ENCODE data around the gene ZNF205.
"Not testable (repeated sequence)": the region's sequence is repeated elsewhere in the genome, so short reads cannot be mapped to it uniquely, and the experiment has no call there.

Gene ZNF205

GRCh38 chr16:3112058-3112880 is at the start of gene ZNF205:
ZNF205 (plus strand) TSS chr16:3112586; CDS start chr16:3113431, 845 bp downstream.
- DNase-seq (ENCODE audit: low read depth) = peak; percentile 78
- peak within 1 kb of the TSS; percentile 90 for H3K4me3 ChIP-seq (replicated peaks; ENCODE audit: low read depth, low read length)
- no peak for TF ChIP-seq CTCF (IDR thresholded peaks at IDR 0.05; ENCODE audit: low read length, missing control alignments)

- no peak for DNase-seq (ENCODE audit: low read depth)
- TF ChIP-seq CTCF (IDR thresholded peaks at IDR 0.05; ENCODE audit: low read length, missing control alignments) = no peak
- no peak overlapping the region for H3K4me3 ChIP-seq (replicated peaks; ENCODE audit: low read depth, low read length)
Measured at GRCh38 chr16:3063625-3064386, 48.6 kb upstream of the ZNF205 start.

GRCh38 chr16:3065069-3065741 is 47.2 kb upstream of the ZNF205 start, which contains the start of gene IL32:
IL32 (plus strand) TSS chr16:3065640; CDS start chr16:3065812, 172 bp downstream.
- peak; percentile 91 for DNase-seq (ENCODE audit: low read depth)
- peak within 1 kb of the TSS; percentile 48 for H3K4me3 ChIP-seq (replicated peaks; ENCODE audit: low read depth, low read length)

GRCh38 chr16:3065742-3066439 is 46.5 kb upstream of the ZNF205 start:
- DNase-seq (ENCODE audit: low read depth) = no peak
- peak overlapping the region; percentile 48 for H3K4me3 ChIP-seq (replicated peaks; ENCODE audit: low read depth, low read length)
- TF ChIP-seq CTCF (IDR thresholded peaks at IDR 0.05; ENCODE audit: low read length, missing control alignments) = no peak

More at GRCh38 chr16:3065069-3065741, 47.2 kb upstream of the ZNF205 start, which contains the start of gene IL32:
- no peak for TF ChIP-seq CTCF (IDR thresholded peaks at IDR 0.05; ENCODE audit: low read length, missing control alignments)

GRCh38 chr16:3066440-3066748 is 46.0 kb upstream of the ZNF205 start:
- DNase-seq (ENCODE audit: low read depth) = no peak
- TF ChIP-seq CTCF (IDR thresholded peaks at IDR 0.05; ENCODE audit: low read length, missing control alignments) = no peak
- peak overlapping the region; percentile 48 for H3K4me3 ChIP-seq (replicated peaks; ENCODE audit: low read depth, low read length)

- TF ChIP-seq CTCF (IDR thresholded peaks at IDR 0.05; ENCODE audit: low read length, missing control alignments) = no peak
- DNase-seq (ENCODE audit: low read depth) = no peak
- H3K4me3 ChIP-seq (replicated peaks; ENCODE audit: low read depth, low read length) = no peak overlapping the region
Measured at GRCh38 chr16:3068487-3068886, 43.9 kb upstream of the ZNF205 start.

GRCh38 chr16:3069146-3069545 is 43.2 kb upstream of the ZNF205 start:
- not testable (repeated sequence) for H3K4me3 ChIP-seq (replicated peaks; ENCODE audit: low read depth, low read length); DNase-seq (ENCODE audit: low read depth)

Measured in fibroblast of pulmonary artery (primary cell).